ENCODE results near the gene DYNC1I1. TPM values are rescaled to one million over a fixed set of nuclear protein-coding genes. Genes with fewer than 3 reads are reported as not detected.

DYNC1I1 gene
- total RNA-seq, 1 experiment from 2014 or later: 3.2 TPM

GRCh38 chr7:95996174-95996573, 223.8 kb downstream of the DYNC1I1 start:
- Histone ChIP-seq H3T11ph (ENCODE audit: low read length) (no peak overlapping the region), H3K9ac (ENCODE audit: extremely low read depth, insufficient read length, low read length) (no peak overlapping the region), H2BK12ac (ENCODE audit: insufficient read length, low read depth, low read length) (no peak overlapping the region), H3K56ac (ENCODE audit: insufficient read length, low read depth, low read length) (no peak overlapping the region), H2AFZ (ENCODE audit: low read length) (no peak overlapping the region), H3K23me2 (ENCODE audit: insufficient read length, low read depth, low read length, poor library complexity, severe bottlenecking) (no peaks in the 10 kb centered on the region), H2BK120ac (ENCODE audit: low read depth, low read length, poor library complexity, severe bottlenecking) (no peak overlapping the region), H3K23ac (ENCODE audit: insufficient read length, low read depth, low read length) (no peak overlapping the region), H4K5ac (ENCODE audit: insufficient read length, low read depth, low read length) (no peak overlapping the region), H4K91ac (ENCODE audit: insufficient read length, low read depth, low read length) (no peak overlapping the region), H3K9me3 (ENCODE audit: control insufficient read depth, low read depth, low read length) (no peaks in the 10 kb centered on the region), H2AK5ac (ENCODE audit: insufficient read length, low read length) (no peak overlapping the region), H3K18ac (ENCODE audit: insufficient read length, low read depth, low read length) (no peak overlapping the region), H3K27me3 (ENCODE audit: insufficient read depth, low read length) (no peaks in the 10 kb centered on the region), H3K79me1 (ENCODE audit: insufficient read depth, low read depth, low read length, poor library complexity, severe bottlenecking) (no peaks in the 10 kb centered on the region), H2BK20ac (ENCODE audit: low read depth, low read length, poor library complexity, severe bottlenecking) (no peak overlapping the region), H2BK15ac (ENCODE audit: low read depth, low read length) (no peak overlapping the region), H3K4me2 (ENCODE audit: insufficient read depth, insufficient read length, low read length) (no peak overlapping the region), H2BK5ac (ENCODE audit: insufficient read length, low read length) (no peak overlapping the region), H3K4ac (ENCODE audit: low read depth, low read length) (no peak overlapping the region), H4K8ac (replicated peaks; ENCODE audit: insufficient read length, low read depth, low read length) (no peak overlapping the region), H3K4me1 (ENCODE audit: insufficient read depth, low read length) (no peaks in the 10 kb centered on the region), H3K27ac (ENCODE audit: insufficient read length, low read depth, low read length) (no peak overlapping the region), H3K79me2 (ENCODE audit: insufficient read depth, low read length) (no peaks in the 10 kb centered on the region), H3K14ac (ENCODE audit: insufficient read depth, low read length) (no peak overlapping the region), H4K20me1 (ENCODE audit: control insufficient read depth, insufficient read depth, insufficient read length) (no peaks in the 10 kb centered on the region)
- Mint-ChIP-seq H3K4me3 (no peak overlapping the region), H3K27ac (no peak overlapping the region), H3K4me1 (no peaks in the 10 kb centered on the region), H3K36me3 (ENCODE audit: insufficient read depth in 1 of 3, low read depth in 3 of 3) (no peaks in the 10 kb centered on the region), H3K27me3 (ENCODE audit: low read depth) (peaks cover 2% of the 10 kb centered on the region; the same call in 1 of the 2 replicates), H3K9me3 (no peaks in the 10 kb centered on the region)
- TF ChIP-seq CTCF (conservative IDR thresholded peaks at IDR 0.05): no peak
- no CpG with 5 or more reads among the region's 5 CpGs for WGBS (ENCODE audit: extremely low coverage, insufficient read length, low lambda C conversion rate)
- DNase-seq: no peak
